Lower leg skin (tissue), 3 donors: ENCODE data around the gene CCDC51.

Experiments
- POLR2A ChIP-seq, 2 donors: fragments of 450-650 bp; IDR thresholded peaks; one replicate each; pipeline ENCODE4 v1.6.1; 2016 to 2017; ENCODE audit warnings: antibody characterized with exemption in 2 of 2, mild to moderate bottlenecking in 1 of 2, moderate library complexity in 1 of 2
- TF ChIP-seq, protein P1 (sequence below), 3 donors: fragments of 450-650 bp; IDR thresholded peaks; one replicate each; pipeline ENCODE4 v1.5.1; 2016; ENCODE audit warnings: antibody characterized with exemption in 3 of 3, mild to moderate bottlenecking in 3 of 3, moderate library complexity in 2 of 3

DNA sequence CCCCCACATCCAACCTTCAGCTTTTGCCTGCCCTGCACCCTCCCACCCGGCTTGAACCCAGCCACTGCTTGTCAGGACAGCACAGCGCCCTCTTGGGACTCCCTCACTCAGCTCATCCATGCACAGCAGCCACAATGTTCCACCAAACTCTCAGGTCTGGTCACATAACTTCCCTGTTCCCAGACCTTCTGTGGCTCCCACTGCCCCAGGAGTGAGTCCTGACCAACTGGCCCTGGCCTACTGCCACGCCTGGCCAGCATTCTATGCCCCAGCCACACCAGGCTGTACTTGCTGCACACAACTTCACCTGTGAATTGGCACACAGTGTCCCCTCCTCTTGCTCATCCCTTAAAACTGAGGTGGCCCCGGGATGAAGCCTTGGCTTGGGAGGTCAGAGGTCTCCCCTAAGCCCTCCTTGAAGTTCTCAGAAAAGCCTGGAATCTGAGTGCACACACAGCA is 31.1 kb downstream of the CCDC51 start:
- TF ChIP-seq, protein P1, sequence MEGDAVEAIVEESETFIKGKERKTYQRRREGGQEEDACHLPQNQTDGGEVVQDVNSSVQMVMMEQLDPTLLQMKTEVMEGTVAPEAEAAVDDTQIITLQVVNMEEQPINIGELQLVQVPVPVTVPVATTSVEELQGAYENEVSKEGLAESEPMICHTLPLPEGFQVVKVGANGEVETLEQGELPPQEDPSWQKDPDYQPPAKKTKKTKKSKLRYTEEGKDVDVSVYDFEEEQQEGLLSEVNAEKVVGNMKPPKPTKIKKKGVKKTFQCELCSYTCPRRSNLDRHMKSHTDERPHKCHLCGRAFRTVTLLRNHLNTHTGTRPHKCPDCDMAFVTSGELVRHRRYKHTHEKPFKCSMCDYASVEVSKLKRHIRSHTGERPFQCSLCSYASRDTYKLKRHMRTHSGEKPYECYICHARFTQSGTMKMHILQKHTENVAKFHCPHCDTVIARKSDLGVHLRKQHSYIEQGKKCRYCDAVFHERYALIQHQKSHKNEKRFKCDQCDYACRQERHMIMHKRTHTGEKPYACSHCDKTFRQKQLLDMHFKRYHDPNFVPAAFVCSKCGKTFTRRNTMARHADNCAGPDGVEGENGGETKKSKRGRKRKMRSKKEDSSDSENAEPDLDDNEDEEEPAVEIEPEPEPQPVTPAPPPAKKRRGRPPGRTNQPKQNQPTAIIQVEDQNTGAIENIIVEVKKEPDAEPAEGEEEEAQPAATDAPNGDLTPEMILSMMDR (IDR thresholded peaks at IDR 0.05): no peak
- no peak for TF ChIP-seq POLR2A (IDR thresholded peaks at IDR 0.05)
